GM12878 (cell line): Measurements from ENCODE around the gene HMGCLL1. TPM values are rescaled to one million over a fixed set of nuclear protein-coding genes. Genes with fewer than 3 reads are reported as not detected.

Experiments used
- ATAC-seq: fragments of 200-7000 bp; cut with Tn5 transposase; 3 replicates; pipeline ENCODE4 v1.9.1; 2020; ENCODE audit warnings: mild to moderate bottlenecking, moderate library complexity
- BruUV-seq: library from RNA; stranded (reverse); fragments of 400-500 nt; replicated peaks from 2 replicates; lab custom pipeline; 2021; lab: Mats Ljungman, UMichigan
- CTCF ChIA-PET: fragments of 300-600 bp; sonication (Branson Sonifier 250); formaldehyde crosslinking; extraction: SDS; loops from one replicate; lab custom pipeline; 2021; ENCODE audit warnings: inconsistent platforms; lab: Yijun Ruan, JAX
- POLR2A ChIA-PET: fragments of 350-600 bp; formaldehyde crosslinking; extraction: SDS; loops from one replicate; lab custom pipeline; 2021; ENCODE audit warnings: inconsistent platforms; lab: Charles Lee
- RAD21 ChIA-PET: fragments of 300-600 bp; sonication (Branson Sonifier 250); formaldehyde crosslinking; loops from one replicate; lab custom pipeline; 2023; ENCODE audit warnings: antibody characterized with exemption; ENCODE audit not compliant: unreplicated experiment; lab: Charles Lee
- SMC1A ChIA-PET: fragments of 300-600 bp; sonication (Branson Sonifier 250); formaldehyde crosslinking; loops from one replicate; lab custom pipeline; 2023; ENCODE audit not compliant: unreplicated experiment, uncharacterized antibody; lab: Charles Lee
- DNase-seq: peaks from one replicate; pipeline ENCODE4 v3.0.0-alpha.2; 2011; ENCODE audit warnings: low read depth, low spot score
- FAIRE-seq: peaks from 3 replicates; lab custom pipeline; 2011; peaks lifted over from hg19 to GRCh38; lab: Jason Lieb, UNC
- H2AFZ ChIP-seq: 2 replicates; pipeline ENCODE4 v1.6.0; 2011; ENCODE audit warnings: low read depth, low read length, control low read depth; ENCODE audit not compliant: control insufficient read depth
- H3K27ac ChIP-seq: 2 replicates; pipeline ENCODE4 v1.5.1; 2011; ENCODE audit warnings: control low read depth; ENCODE audit not compliant: control insufficient read depth, insufficient read depth
- H3K27me3 ChIP-seq, 2 experiments: replicated peaks in 1 of 2; 2 replicates each; pipeline versions ENCODE4 v1.6.0 to v1.6.1; 2011; ENCODE audit warnings: low read length in 1 of 2; ENCODE audit not compliant: control insufficient read depth in 2 of 2, insufficient read depth in 2 of 2
- H3K36me3 ChIP-seq, 2 experiments: 2 replicates each; pipeline ENCODE4 v1.5.1; 2011; ENCODE audit warnings: low read length in 1 of 2; ENCODE audit not compliant: control insufficient read depth in 2 of 2, insufficient read depth in 2 of 2
- H3K4me1 ChIP-seq: 2 replicates; pipeline ENCODE4 v1.6.1; 2011; ENCODE audit warnings: mild to moderate bottlenecking, low read length, moderate library complexity, mixed read lengths; ENCODE audit not compliant: control insufficient read depth, insufficient read depth
- H3K4me2 ChIP-seq: 2 replicates; pipeline ENCODE4 v1.6.0; 2011; ENCODE audit warnings: control low read depth; ENCODE audit not compliant: control insufficient read depth, insufficient read depth
- H3K4me3 ChIP-seq: fragments of 200-600 bp; sonication (generic); 2 replicates; pipeline ENCODE4 v1.5.1; 2016
- H3K79me2 ChIP-seq: 2 replicates; pipeline ENCODE4 v1.6.0; 2011; ENCODE audit warnings: low read length; ENCODE audit not compliant: control insufficient read depth, insufficient read depth
- H3K9ac ChIP-seq: 2 replicates; pipeline ENCODE4 v1.8.0; 2011; ENCODE audit warnings: low read length, control low read depth, mixed read lengths; ENCODE audit not compliant: control insufficient read depth, insufficient read depth
- H3K9me3 ChIP-seq: replicated peaks from 3 replicates; pipeline ENCODE4 v1.5.1; 2011; ENCODE audit warnings: mild to moderate bottlenecking, low read length; ENCODE audit not compliant: control insufficient read depth, insufficient read depth
- H4K20me1 ChIP-seq: 2 replicates; pipeline ENCODE4 v1.6.0; 2011; ENCODE audit not compliant: control insufficient read depth, insufficient read depth
- BCLAF1 ChIP-seq: fragments of 450-650 bp; IDR thresholded peaks from 2 replicates; pipeline ENCODE4 v1.6.1; 2017; ENCODE audit warnings: antibody characterized with exemption, mild to moderate bottlenecking, moderate library complexity
- BMI1 ChIP-seq: fragments of 450-650 bp; IDR thresholded peaks from 2 replicates; pipeline ENCODE4 v1.6.1; 2016; ENCODE audit warnings: mild to moderate bottlenecking, moderate library complexity, borderline replicate concordance
- CBFB ChIP-seq: IDR thresholded peaks from 2 replicates; pipeline ENCODE4 v1.6.1; 2016; ENCODE audit warnings: antibody characterized with exemption, low read depth
- EZH2 ChIP-seq: IDR thresholded peaks from 2 replicates; pipeline ENCODE4 v1.6.1; 2012; ENCODE audit warnings: low read depth, mild to moderate bottlenecking, control low read depth, inconsistent platforms, low read length, borderline replicate concordance; ENCODE audit not compliant: control insufficient read depth
- FOS ChIP-seq: IDR thresholded peaks from 3 replicates; pipeline ENCODE4 v1.6.1; 2011; ENCODE audit warnings: borderline replicate concordance; ENCODE audit not compliant: insufficient read length; ENCODE audit errors: extremely low read depth
- MYB ChIP-seq: fragments of 150-350 bp; IDR thresholded peaks from 2 replicates; pipeline ENCODE4 v1.6.1; 2014; ENCODE audit warnings: mild to moderate bottlenecking, low read depth, low read length, borderline replicate concordance
- NR2F1 ChIP-seq: fragments of 450-650 bp; conservative IDR thresholded peaks from 2 replicates; pipeline ENCODE4 v1.6.1; 2017; ENCODE audit warnings: mild to moderate bottlenecking
- ZNF592 ChIP-seq: fragments of 450-650 bp; IDR thresholded peaks from 2 replicates; pipeline ENCODE4 v1.6.1; 2017; ENCODE audit warnings: mild to moderate bottlenecking, moderate library complexity
- WGBS: methylation state at CpG from one replicate; pipeline ENCODE4 v1.1.6; 2016; ENCODE audit warnings: low lambda C conversion rate; ENCODE audit not compliant: insufficient replicate concordance, insufficient coverage; ENCODE audit errors: missing lambda C conversion rate; 5-methylcytosine and 5-hydroxymethylcytosine counted together
- in situ Hi-C: fragments of 300-500 bp; cut with MboI; formaldehyde crosslinking; loops from 9 replicates; pipeline ENCODE4 v1.14.3; 2018; ENCODE audit warnings: mixed read lengths
- intact Hi-C: fragments of 100-400 bp; cut with micrococcal nuclease; formaldehyde crosslinking; loops from one replicate; pipeline ENCODE4 v1.14.2; 2022; ENCODE audit not compliant: unreplicated experiment
- polyA plus RNA-seq, 11 experiments: library from polyadenylated mRNA; depleted of rRNA in 4 of 11; unstranded in 6 of 11; stranded (reverse) in 5 of 11; fragments of >200 nt; fragmentation: Nextera tagmentation in 4 of 11; fragmentation: Illumina TruSeq in 1 of 11; extraction: Ambion mirVana in 4 of 11; extraction: Trizol in 1 of 11; gene quantifications; 1 replicate in 1 of 11; 2 replicates in 10 of 11; pipeline versions ENCODE4 v1.2.1 to v1.2.3, GENCODE V29; 2011 to 2016; ENCODE audit warnings: inconsistent platforms in 2 of 11, missing spikeins in 2 of 11, low read depth in 1 of 11
- total RNA-seq, 4 experiments: library from RNA; depleted of rRNA in 3 of 4; stranded (reverse); fragments of >200 nt in 3 of 4; fragmentation: Illumina TruSeq in 1 of 4; extraction: Trizol in 1 of 4; gene quantifications; 2 replicates each; pipeline versions ENCODE4 v1.2.1 to v1.2.3, GENCODE V29; 2013 to 2021

The HMGCLL1 gene
- total and polyA plus RNA-seq, 10 of the 15 experiments (the other 5 are each of a cell fraction or from before 2014, with no cell fraction given): not detected

- DNase-seq: no peak
- ChIA-PET SMC1A (no interaction called here), RAD21 (no interaction called here), POLR2A (no interaction called here), CTCF (no interaction called here)
- H3K9me3 ChIP-seq: no peaks in the 10 kb centered on the region
- H3K27ac ChIP-seq: no peak overlapping the region
- FAIRE-seq: no peak
- no peaks in the 10 kb centered on the region for H3K4me1 ChIP-seq
- intact Hi-C loops: no loop called here
- no peaks in the 10 kb centered on the region for H3K79me2 ChIP-seq
- in situ Hi-C loops: no loop called here
- 1% methylated on average over 3 of the region's 3 CpGs for WGBS
- H3K36me3 ChIP-seq: no peaks in the 10 kb centered on the region
- no peak for TF ChIP-seq BMI1
- no peak for TF ChIP-seq ZNF592
- TF ChIP-seq FOS: no peak
- no peak for TF ChIP-seq CBFB
- TF ChIP-seq MYB: no peak
- no peak for TF ChIP-seq EZH2
- TF ChIP-seq NR2F1: no peak
- TF ChIP-seq BCLAF1: no peak
- TF ChIP-seq, all 136 proteins: peak for 0
- H3K4me3 ChIP-seq: no peak overlapping the region
- H3K27me3 ChIP-seq: no peaks in the 10 kb centered on the region
- no peaks in the 10 kb centered on the region for H4K20me1 ChIP-seq
- H2AFZ ChIP-seq: no peak overlapping the region
- H3K4me2 ChIP-seq: no peak overlapping the region
- no peak overlapping the region for H3K9ac ChIP-seq
- BruUV-seq: no TSS peak
- no peak for ATAC-seq
These were observed 16.7 kb downstream of the HMGCLL1 start for GRCh38 chr6:55562318-55562717.
